Stimulated activated CD8-positive, alpha-beta memory T cell treated with anti-CD3 and anti-CD28 coated beads, Interleukin-15, amount 100 ng/mL, for 48 hours (primary cell): ENCODE results near the gene UMPS.

ENCODE experiments used
- DNase-seq, 2 donors: peaks; one replicate each; pipeline ENCODE4 v3.0.0-alpha.2; 2020; ENCODE audit warnings: low read depth in 2 of 2

Gene UMPS

DNA sequence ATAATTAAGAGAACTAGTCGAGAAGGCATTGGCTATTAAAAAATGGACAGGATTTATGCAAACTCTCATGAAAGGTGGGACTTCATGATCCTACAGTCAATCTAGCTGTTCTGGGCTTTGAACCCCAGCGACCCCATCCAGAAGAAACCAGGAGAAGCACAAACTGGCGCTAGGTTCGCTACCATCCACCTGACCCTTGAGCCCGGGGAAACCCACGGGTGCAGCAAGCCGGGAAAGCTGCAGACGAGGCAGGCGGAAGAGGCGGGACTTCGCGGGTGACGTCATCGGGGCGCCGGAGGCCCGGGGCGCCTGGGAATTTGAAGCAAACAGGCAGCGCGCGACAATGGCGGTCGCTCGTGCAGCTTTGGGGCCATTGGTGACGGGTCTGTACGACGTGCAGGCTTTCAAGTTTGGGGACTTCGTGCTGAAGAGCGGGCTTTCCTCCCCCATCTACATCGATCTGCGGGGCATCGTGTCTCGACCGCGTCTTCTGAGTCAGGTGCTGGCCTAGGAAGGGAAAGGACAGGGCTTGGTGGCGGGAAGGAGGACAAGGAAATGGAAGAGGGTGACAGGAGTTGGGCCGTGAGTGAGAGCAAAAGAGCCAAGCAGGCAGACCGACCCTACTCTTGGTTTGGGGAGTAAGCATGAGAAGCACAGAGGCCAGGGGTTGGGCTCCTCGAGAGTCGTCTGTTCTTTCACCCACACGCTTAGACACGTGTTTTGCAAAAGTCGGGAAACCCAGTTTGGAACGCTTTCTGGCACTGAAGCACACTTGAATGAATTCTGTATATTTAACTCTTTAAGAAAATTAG, at the start of gene UMPS:
Gene UMPS, plus strand, starts transcription at position 324 of the 812 bp plus-strand sequence. Its CDS starts 20 bp downstream, at position 344.
- peak; percentile 89 to 93 for DNase-seq

DNA sequence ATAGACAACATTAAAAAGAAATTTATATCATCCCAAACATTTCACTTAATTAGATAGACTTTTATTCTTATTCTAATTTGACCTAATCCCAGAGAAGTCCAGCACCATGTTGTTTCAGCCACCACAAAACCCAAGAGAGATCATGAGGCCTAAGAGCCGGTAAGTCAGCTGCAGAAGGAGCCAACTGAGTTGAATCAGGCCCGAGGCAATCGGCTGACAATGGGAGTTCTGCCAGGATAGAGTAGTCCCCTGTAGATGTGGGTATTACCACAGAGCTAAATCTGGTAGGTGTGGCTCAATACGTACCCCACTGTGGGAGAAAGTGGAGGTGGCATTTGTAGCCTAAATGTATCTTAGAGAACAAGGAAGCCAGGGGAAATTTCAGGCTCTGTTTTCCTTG, 49.7 kb upstream of the UMPS start:
- no peak for DNase-seq

- no peak for DNase-seq
These were observed 48.0 kb upstream of the UMPS start for GRCh38 chr3:124682263-124682662.

- DNase-seq = no peak
These were observed 45.8 kb upstream of the UMPS start for GRCh38 chr3:124684459-124684858.

GRCh38 chr3:124685067-124685466, 45.2 kb upstream of the UMPS start:
- no peak for DNase-seq

DNA sequence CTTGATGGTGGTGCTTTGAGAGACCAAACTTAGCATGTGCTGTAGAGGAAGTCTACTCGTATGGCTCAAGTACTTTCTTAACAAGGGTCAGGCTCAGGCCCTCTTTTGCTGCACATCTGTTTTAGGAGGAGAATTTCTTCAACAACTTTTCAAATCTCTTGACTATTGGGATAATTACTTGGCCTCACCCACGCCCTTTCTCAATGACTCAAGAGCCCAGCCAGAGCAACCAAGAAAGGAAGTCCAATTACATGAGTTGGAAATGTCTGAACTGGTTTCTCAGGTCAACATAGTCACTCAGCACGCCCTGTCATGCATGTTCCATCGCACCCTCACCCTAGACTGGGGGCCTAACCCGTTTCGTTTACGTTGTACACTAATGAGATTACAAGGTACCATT, 44.8 kb upstream of the UMPS start:
- no peak for DNase-seq

DNA sequence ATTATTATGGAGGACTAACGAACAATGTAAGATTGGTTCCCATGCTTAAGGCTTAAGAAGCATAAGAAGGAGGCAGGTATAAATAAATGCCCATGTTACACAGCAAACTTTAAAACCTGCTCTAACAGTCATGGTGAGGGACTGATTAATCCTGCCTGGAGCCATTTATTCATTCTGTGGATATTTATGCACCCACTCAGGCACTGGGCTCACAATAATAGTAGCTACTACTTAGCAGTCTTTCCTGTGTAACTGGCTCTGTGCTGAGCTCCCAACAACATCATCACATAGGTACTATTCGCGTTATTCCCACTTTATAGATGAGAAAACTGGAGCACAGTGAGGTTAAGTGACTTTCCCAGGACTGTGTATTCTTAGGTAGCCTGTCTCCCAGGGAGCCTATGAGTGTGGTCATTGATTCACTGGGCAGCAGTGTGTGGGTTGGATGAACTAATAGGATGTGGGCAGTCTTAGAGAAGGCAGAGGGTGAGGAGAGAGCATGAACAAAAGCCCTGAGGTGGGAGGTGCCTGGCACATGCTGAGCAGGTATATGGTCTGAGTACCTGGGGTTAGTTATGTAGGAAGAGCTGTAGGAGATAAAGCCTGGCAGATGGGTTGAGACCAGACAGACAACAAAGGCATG, 44.1 kb upstream of the UMPS start:
- DNase-seq = no peak

DNA sequence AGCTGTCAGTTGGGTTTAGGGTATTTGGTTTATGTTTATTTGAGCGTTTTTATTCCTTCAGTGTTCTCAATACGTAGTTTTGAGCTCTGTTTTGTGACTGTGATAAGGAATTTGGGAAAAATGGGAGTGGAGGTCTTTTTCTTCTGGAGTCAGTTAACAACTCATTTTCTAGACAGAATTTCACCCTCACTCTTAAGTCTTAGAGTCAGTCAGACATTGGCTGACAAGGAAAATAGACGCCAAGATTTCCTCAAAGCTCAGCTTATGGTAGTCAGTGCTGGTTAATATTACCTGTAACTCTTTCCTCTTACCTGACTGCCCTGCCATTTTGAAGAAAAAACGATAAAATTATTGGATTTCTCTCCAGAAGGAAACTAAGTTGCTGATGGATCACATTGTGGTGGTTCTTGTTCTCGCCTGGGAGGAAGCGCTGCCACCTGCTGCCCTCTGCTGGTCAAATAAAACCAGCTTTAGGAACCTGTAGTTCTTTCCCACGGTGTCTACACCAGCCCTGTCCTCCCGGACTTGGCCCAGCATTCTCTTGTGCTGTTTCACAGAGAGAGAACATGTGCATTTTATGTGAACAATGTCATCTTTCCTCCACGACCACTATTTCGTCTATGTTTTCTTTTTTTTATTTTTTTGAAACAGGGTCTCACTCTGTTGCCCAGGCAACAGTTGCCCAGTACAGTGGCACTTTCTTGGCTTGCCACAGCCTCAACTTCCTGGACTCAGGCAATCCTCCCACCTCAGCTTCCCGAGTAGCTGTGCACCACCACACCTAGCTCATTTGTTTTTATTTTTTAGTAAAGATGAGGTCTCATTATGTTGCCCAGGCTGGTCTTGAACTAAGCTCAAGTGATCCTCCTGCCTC, 41.4 kb upstream of the UMPS start:
- peak; percentile 38 to 52 for DNase-seq

DNA sequence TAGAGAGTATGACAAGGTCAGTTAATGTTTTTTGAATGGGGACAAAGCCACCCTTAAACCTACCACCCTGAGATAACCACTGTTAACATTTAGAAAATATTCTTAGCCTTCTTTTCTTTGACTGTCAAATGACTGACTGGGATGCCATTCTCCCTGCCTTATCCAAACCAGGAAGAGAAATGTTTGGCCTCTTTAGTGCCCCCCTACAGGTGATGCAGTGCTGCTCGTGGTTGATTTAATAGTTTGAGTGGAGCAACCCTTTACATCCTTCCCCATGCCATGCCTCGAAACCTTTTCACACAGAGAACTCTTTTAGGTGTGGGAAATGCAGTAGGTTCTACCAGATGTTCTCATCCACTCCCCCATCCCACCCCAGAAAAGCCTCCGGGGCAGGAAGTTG, 38.7 kb upstream of the UMPS start:
- no peak for DNase-seq

- DNase-seq = no peak
These were observed 35.8 kb upstream of the UMPS start for GRCh38 chr3:124694486-124694885.

GRCh38 chr3:124695369-124695768, 34.9 kb upstream of the UMPS start:
- DNase-seq = no peak

GRCh38 chr3:124696006-124696405, 34.2 kb upstream of the UMPS start:
- no peak for DNase-seq

DNA sequence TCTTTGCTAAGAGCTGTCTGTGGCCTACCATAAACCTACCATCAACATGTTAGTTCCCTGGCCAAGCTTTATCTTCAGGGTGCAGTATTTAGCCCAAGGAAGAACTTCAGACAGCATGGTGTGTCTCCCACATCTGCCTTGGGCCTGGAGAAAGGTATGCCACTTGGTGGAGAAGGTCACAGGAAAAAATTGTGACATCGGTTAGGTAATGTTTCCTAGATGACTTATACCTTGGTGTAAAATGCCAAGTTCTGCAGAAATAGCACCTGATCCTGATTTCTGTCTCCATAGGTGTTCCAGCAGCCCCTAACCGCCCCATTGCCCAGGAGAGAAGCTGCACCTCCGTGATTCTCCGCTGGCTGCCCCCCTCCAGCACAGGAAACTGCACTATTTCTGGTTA, 33.0 kb upstream of the UMPS start:
- DNase-seq = no peak

DNA sequence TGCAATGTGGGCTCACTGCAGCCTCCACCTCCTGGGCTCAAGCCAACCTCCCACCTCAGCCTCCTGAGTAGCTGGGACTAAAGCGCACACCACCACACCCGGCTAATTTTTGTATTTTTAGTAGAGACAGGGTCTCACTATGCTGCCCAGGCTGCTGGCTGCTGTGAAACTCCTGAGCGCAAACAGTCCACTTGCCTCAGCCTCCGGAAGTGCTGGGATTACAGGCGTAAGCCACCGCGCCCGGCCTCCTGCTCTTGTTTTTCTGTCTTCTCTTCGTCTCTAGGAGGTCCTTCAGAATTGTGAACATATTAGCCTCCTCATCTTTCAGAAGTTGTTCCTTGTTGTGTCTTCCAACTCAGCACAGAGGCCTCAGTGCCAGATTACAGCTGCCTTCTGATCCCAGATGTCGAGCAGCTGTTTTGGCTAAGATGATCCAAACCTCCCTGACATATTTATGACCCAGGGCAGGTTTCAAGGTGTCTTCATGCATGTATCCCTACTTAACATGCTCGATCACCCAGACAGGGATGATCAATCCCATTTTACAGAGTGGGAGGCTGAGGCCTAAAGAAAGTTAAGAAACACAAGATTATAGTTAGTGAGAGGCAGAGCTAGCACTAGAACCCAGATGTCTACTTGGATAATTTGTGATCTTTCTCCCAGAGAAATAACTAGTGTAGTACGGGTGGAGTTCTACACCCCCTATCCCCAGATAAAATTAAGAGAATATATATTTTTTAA, 32.1 kb upstream of the UMPS start:
- no peak for DNase-seq

GRCh38 chr3:124699051-124699450, 31.2 kb upstream of the UMPS start:
- DNase-seq = no peak

DNA sequence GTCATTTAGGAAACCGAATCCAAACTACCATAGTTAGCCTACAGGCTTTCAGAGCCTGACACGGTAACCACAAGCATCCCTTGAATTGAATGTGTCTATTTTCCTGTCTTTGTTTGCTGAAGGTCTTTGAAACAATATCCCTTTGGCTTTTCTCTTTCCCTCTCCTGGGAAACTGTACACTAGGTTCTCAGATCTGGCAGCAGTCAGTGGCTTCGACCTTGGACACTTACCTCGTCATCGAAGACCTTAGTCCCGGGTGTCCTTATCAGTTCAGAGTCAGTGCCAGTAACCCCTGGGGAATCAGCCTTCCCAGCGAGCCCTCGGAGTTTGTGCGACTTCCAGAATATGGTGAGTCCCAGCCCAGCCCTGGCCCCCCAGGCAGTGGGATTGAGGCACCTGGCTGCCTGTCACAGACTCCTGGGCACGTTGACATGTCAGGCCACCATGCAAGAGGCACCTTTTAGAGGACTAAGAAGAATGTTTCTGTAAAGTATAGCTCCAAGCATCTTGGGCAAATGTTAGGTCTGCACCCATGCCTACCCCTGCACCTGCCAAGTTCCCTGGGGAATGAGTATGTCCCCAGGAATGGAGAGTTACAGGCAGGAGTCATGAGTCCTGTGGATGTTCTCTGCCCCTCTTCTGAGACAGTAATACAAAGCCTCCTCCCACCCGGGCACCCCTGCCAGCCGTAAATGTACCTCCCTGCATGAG, 30.4 kb upstream of the UMPS start:
- DNase-seq = no peak

GRCh38 chr3:124700880-124701684, 29.2 kb upstream of the UMPS start:
- no peak for DNase-seq

GRCh38 chr3:124701687-124702086, 28.6 kb upstream of the UMPS start:
- DNase-seq = no peak

- no peak for DNase-seq
These were observed 27.3 kb upstream of the UMPS start for GRCh38 chr3:124702950-124703349.

DNA sequence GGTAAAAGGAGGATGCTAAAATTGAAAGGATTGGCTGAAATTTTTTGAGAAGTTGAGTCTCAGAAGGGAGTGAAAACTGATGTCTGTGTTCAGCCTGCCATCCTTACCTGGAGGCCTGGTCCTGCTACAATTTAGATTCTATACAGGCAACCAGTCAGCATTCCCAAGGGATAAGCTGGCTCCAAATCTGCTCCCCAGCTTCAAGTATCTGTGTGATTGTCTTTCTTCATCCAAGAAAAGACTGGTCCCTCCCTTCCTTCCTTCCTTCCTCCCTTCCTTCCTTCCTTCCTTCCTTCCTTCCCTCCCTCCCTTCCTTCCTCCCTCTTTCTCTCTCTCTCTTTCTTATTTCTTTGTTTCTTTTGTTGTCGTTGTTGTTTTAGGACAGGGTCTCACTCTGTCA, 24.7 kb upstream of the UMPS start:
- DNase-seq = no peak
